Spleen (tissue), 11 donors: ENCODE data around the gene PTTG1IP. TPM values are rescaled to one million over a fixed set of nuclear protein-coding genes. Genes with fewer than 3 reads are reported as not detected.

Source experiments
- DNase-seq: peaks from one replicate; pipeline ENCODE4 v3.0.0-alpha.2; 2020
- H3K27ac ChIP-seq, 8 donors: fragments of 200-600 bp; sonication (generic) in 7 of 8; 1 replicate in 4 of 8; 2 replicates in 4 of 8; pipeline versions ENCODE4 v1.5.0 to v1.8.0; 2016 to 2021; ENCODE audit warnings: inconsistent platforms in 4 of 8, mild to moderate bottlenecking in 4 of 8, moderate library complexity in 1 of 8
- H3K27me3 ChIP-seq, 7 donors: fragments of 200-600 bp; sonication (generic) in 6 of 7; replicated peaks in 1 of 7; 1 replicate in 4 of 7; 2 replicates in 3 of 7; pipeline versions ENCODE4 v1.5.0 to v1.8.0; 2016 to 2021; ENCODE audit warnings: inconsistent platforms in 3 of 7, mild to moderate bottlenecking in 1 of 7
- H3K36me3 ChIP-seq, 6 donors: fragments of 200-600 bp; sonication (generic) in 5 of 6; 1 replicate in 4 of 6; 2 replicates in 2 of 6; pipeline versions ENCODE4 v1.5.0 to v1.8.0; 2016 to 2021; ENCODE audit warnings: inconsistent platforms in 2 of 6
- H3K4me1 ChIP-seq, 6 donors: fragments of 200-600 bp; sonication (generic) in 5 of 6; 1 replicate in 3 of 6; 2 replicates in 3 of 6; pipeline versions ENCODE4 v1.5.0 to v1.8.0; 2016 to 2021; ENCODE audit warnings: inconsistent platforms in 3 of 6
- H3K4me3 ChIP-seq, 8 donors: fragments of 200-600 bp; sonication (generic) in 7 of 8; 1 replicate in 4 of 8; 2 replicates in 4 of 8; pipeline versions ENCODE4 v1.5.0 to v1.8.0; 2016 to 2021; ENCODE audit warnings: inconsistent platforms in 4 of 8, mild to moderate bottlenecking in 4 of 8, moderate library complexity in 2 of 8
- H3K9me3 ChIP-seq, 8 donors: fragments of 200-600 bp; sonication (generic) in 7 of 8; 1 replicate in 4 of 8; 2 replicates in 4 of 8; pipeline versions ENCODE4 v1.5.0 to v1.8.0; 2016 to 2021; ENCODE audit warnings: inconsistent platforms in 4 of 8
- POLR2A ChIP-seq, 3 donors: fragments of 450-650 bp; IDR thresholded peaks; one replicate each; pipeline ENCODE4 v1.5.1; 2017; ENCODE audit warnings: antibody characterized with exemption in 3 of 3, mild to moderate bottlenecking in 1 of 3
- POLR2AphosphoS5 ChIP-seq, 3 donors: sonication (generic); formaldehyde crosslinking; IDR thresholded peaks; one replicate each; pipeline ENCODE4 v1.5.1; 2017; ENCODE audit warnings: antibody characterized with exemption in 3 of 3
- WGBS, 5 donors: extraction: QIAGEN DNeasy Blood & Tissue Kit in 3 of 5; methylation state at CpG; one replicate each; pipeline versions ENCODE4 v1.1.5 to v1.1.7; 2013 to 2018; 5-methylcytosine and 5-hydroxymethylcytosine counted together
- intact Hi-C: fragments of 100-400 bp; cut with DNase I; formaldehyde crosslinking; loops from one replicate; pipeline ENCODE4 v1.15.0; 2023; ENCODE audit warnings: low total_unique reads
- polyA plus RNA-seq, 3 donors: library from polyadenylated mRNA; stranded (reverse); fragments of 200-250 nt; gene quantifications; one replicate each; pipeline ENCODE4 v1.2.1, GENCODE V29; 2013
- total RNA-seq, 7 donors: library from RNA; depleted of rRNA in 3 of 7; stranded (reverse); fragments of >200 nt in 3 of 7; fragmentation: NEBNext Ultra II Directional in 4 of 7; extraction: Animal tissue kit (Norgen Biotek cat#: 25700) in 4 of 7; gene quantifications; one replicate each; pipeline versions ENCODE4 v1.1.0 to v1.2.1, GENCODE V29; 2016 to 2021
- TF ChIP-seq, protein P1 (sequence below), 11 experiments: fragments of 200-600 bp in 7 of 11; fragments of 450-650 bp in 4 of 11; sonication (generic) in 4 of 11; IDR thresholded peaks in 8 of 11; conservative IDR thresholded peaks in 3 of 11; 1 replicate in 7 of 11; 2 replicates in 4 of 11; pipeline versions ENCODE4 v1.4.0 to v1.8.0; 2016 to 2021; ENCODE audit warnings: antibody characterized with exemption in 11 of 11, inconsistent platforms in 4 of 11, mild to moderate bottlenecking in 1 of 11
- donor health status: healthy with polysubstance abuse.
- donor health status: DM: no; HTN: no; CAD: no; lungs with moderate emphysema.
- donor health status: DM: no; HTN: no; CAD: no.
- donor health status: Bipolar disorder and iron deficiency.
- donor health status: healthy.
- donor health status: DM: no; HTN: no; CAD: no.
- donor health status: DM: yes; HTN: yes; CAD: no.

Gene PTTG1IP
- total and polyA plus RNA-seq, 10 donors = 57.6 to 189 (median 135) TPM

DNA sequence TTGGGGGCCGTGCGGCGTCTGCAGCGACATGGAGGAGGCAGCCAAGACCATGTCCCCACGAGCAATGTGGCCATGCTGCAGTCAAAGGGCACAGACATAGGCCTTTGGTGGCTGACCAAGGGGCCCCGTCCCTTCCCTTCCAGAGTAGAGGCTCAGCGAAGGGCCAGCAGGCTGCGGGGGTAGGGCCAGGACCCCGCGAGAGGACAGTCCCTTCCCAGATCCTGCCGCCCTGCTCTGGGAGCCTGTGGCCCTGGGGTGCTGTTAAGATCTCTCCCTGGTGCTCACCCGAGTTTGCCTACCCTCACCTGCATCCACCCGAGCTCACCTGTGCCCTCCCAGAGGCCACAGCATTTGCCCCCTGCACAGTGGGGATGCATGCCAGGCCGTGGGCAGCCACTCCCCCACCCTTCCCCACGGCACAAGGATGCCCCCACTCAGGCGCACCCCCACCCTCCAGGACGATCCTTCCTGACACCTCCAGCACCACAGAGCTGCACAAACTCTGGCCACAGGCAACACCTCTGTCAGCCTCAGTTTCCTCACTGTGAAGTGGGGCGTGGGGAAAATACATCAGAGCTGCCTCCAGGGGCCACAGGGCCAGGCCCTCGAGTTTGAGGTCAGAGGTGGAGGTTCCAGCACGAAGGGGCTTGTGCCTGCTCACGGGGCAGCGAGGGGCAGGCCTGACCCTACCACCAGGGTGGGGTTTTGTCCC is 31.7 kb upstream of the PTTG1IP start:
- WGBS, 5 donors = 86 to 96% (median 91%) methylated on average over 12 to 22 of the region's 22 CpGs
- peak; percentile 73 for DNase-seq

DNA sequence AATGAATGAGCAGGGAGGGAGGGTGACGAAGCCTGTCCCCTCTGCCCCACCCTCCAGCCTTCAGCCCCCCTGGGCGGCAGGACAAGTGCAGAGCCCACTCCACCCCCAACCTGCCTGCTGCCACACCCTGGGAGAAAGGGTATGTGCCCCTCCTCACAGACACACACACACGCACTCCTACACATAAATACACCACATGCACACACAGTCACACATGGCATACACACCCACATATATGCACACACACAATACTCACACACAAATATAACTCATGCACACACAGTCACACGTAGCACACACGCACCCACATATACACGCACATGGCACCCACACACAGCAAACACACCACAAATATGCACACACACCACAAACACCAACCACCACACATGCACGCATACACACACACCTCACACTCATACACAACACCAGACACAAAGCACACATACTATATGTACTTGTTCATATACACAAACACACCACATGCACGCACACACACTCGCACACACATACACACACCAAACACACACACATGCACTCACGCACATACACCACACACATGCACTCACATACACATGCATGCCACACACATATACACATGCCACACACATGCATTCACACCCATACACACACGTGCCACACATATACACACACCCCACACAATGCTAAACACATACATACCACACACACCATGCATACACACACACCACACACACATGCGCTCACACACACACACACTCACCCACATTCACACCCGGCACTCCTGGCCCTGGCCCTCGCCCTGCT is 30.8 kb upstream of the PTTG1IP start:
- peak; percentile 27 for DNase-seq
- intact Hi-C loops = no loop called here
- Histone ChIP-seq H3K36me3 (peaks cover 0 to 98% (median 68%) of the 10 kb centered on the region in 6 donors), H3K27me3 (no peaks in the 10 kb centered on the region), H3K4me3 (no peak overlapping the region), H3K4me1 (peaks cover 0 to 84% (median 52%) of the 10 kb centered on the region in 6 donors), H3K9me3 (no peaks in the 10 kb centered on the region), H3K27ac (peak overlapping the region in 2 of 8 donors; percentile 96 to 97)
- no peak for TF ChIP-seq POLR2A (IDR thresholded peaks at IDR 0.05)
- 92 to 99% (median 96%) methylated on average over 14 of the region's 14 CpGs for WGBS, 5 donors

More for the DNA sequence above, 31.7 kb upstream of the PTTG1IP start:
- peak in 1 of 3 donors; percentile 11 for TF ChIP-seq POLR2AphosphoS5 (IDR thresholded peaks at IDR 0.05)
- TF ChIP-seq, protein P1, sequence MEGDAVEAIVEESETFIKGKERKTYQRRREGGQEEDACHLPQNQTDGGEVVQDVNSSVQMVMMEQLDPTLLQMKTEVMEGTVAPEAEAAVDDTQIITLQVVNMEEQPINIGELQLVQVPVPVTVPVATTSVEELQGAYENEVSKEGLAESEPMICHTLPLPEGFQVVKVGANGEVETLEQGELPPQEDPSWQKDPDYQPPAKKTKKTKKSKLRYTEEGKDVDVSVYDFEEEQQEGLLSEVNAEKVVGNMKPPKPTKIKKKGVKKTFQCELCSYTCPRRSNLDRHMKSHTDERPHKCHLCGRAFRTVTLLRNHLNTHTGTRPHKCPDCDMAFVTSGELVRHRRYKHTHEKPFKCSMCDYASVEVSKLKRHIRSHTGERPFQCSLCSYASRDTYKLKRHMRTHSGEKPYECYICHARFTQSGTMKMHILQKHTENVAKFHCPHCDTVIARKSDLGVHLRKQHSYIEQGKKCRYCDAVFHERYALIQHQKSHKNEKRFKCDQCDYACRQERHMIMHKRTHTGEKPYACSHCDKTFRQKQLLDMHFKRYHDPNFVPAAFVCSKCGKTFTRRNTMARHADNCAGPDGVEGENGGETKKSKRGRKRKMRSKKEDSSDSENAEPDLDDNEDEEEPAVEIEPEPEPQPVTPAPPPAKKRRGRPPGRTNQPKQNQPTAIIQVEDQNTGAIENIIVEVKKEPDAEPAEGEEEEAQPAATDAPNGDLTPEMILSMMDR (IDR thresholded peaks at IDR 0.05 in 8 of 11, conservative IDR thresholded peaks at IDR 0.05 in 3 of 11) = no peak
- Histone ChIP-seq H3K27me3 (no peaks in the 10 kb centered on the region), H3K4me1 (peaks cover 3 to 93% (median 59%) of the 10 kb centered on the region in 6 donors), H3K4me3 (no peak overlapping the region), H3K36me3 (peaks cover 0 to 98% (median 63%) of the 10 kb centered on the region in 6 donors), H3K9me3 (no peaks in the 10 kb centered on the region), H3K27ac (peak overlapping the region in 3 of 8 donors; percentile 93 to 97 (median 96))
- intact Hi-C loops = no loop called here

DNA sequence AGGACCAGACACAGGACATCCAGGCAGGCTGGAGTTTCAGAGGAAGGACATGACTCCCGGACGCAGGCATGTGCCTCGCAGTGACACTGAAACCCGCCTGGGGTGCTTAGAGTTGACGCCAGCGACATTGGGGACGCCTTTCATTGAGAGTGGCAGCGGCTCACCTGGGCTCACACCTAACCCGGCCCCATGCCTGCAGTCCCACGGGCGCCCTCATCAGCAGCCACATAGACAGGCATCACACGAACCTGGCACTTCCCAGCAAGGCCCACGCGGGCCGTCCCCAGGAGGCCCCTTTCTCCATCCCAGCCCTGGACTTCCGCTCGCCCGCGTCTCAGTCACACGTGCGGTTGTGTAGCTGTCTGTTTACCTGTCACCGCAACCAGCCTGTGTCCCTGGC is 30.2 kb upstream of the PTTG1IP start:
- peak; percentile 74 for DNase-seq

DNA sequence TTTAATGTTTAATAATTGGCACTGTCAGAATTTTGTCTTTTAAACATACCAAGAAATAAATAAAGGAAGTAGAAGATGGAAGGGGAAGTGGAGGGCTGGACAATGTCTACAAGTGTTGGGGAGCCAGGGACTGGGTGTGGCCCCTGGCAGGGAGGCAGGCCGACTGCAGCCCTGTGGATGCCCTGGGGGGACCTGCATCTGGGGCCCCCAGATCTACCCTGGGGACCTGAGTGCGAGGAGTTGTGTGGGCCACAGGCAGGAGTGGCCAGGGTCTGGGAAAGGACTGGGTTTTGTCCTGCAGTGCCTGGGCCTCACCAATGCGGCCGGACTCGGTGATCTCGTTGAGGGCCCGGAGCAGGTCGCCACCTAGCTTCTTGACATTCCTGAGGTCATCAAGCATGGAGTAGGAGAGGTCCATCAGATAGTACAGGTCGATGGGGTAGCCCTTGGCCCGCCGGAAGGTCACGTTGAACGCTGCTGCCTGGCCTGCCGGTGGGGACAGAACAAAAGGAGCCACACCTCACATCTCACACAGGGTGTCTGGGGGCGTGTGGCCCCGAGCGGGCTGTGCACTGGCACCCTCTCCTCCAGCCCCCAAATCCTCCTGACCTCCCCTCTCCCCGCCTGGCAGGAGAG is 29.7 kb upstream of the PTTG1IP start:
- WGBS, 5 donors = 83 to 92% (median 87%) methylated on average over 12 to 18 of the region's 18 CpGs
- intact Hi-C loops = no loop called here
- DNase-seq = peak; percentile 79
- H3K36me3 ChIP-seq = peaks cover 0 to 100% (median 75%) of the 10 kb centered on the region in 6 donors
- peaks cover 0 to 83% (median 42%) of the 10 kb centered on the region in 6 donors for H3K4me1 ChIP-seq
- peak overlapping the region in 3 of 8 donors; percentile 50 to 96 (median 72) for H3K27ac ChIP-seq
- TF ChIP-seq POLR2AphosphoS5 (IDR thresholded peaks at IDR 0.05) (peak in 1 of 3 donors; percentile 42), POLR2A (IDR thresholded peaks at IDR 0.05) (no peak)
- no peaks in the 10 kb centered on the region for H3K27me3 ChIP-seq
- H3K9me3 ChIP-seq = no peaks in the 10 kb centered on the region
- no peak overlapping the region for H3K4me3 ChIP-seq

More for the DNA sequence above, 30.2 kb upstream of the PTTG1IP start:
- H3K4me1 ChIP-seq = peaks cover 0 to 83% (median 45%) of the 10 kb centered on the region in 6 donors
- no peak overlapping the region for H3K4me3 ChIP-seq
- peak in 1 of 3 donors; percentile 26 for TF ChIP-seq POLR2AphosphoS5 (IDR thresholded peaks at IDR 0.05)
- TF ChIP-seq POLR2A (IDR thresholded peaks at IDR 0.05) = no peak
- H3K9me3 ChIP-seq = no peaks in the 10 kb centered on the region
- peak overlapping the region in 3 of 8 donors; percentile 50 to 96 (median 72) for H3K27ac ChIP-seq
- H3K27me3 ChIP-seq = no peaks in the 10 kb centered on the region
- 92 to 96% (median 93%) methylated on average over 22 of the region's 22 CpGs for WGBS, 5 donors
- H3K36me3 ChIP-seq = peaks cover 0 to 98% (median 71%) of the 10 kb centered on the region in 6 donors
- intact Hi-C loops = no loop called here

DNA sequence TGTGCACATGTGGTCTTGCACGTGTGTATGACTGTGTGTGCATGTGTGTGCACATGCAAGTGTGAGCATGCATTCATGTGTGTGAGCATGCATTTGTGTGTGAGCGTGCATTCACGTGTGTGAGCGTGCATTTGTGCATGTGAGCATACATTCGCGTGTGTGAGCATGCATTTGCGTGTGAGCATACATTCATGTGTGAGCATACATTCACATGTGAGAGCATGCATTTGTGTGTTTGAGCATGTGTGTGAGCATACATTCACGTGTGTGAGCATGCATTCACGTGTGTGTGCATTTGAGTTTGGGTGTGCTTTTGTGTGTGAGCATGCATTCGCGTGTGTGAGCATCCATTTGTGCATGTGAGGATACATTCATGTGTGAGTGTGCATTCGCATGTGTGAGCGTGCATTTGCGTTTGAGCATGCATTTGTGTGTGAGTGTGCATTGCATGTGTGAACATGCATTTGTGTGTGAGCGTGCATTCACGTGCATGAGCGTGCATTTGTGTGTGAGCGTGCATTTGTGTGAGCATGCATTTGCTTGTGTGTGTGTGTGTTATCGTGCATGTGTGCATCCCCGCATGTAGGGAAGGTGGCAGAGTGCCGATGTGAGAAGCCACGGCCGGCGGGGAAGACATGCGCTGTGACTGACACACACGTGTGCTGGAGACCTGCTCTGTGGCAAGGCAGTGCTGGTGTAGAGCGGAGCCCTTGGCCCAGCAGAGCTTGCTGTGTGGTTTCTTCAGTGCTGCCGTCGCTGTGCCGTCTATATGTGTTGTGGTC is 29.0 kb upstream of the PTTG1IP start:
- TF ChIP-seq, protein P1 (IDR thresholded peaks at IDR 0.05 in 8 of 11, conservative IDR thresholded peaks at IDR 0.05 in 3 of 11) = no peak
- peak; percentile 5 to 70 (median 24) for TF ChIP-seq POLR2AphosphoS5 (IDR thresholded peaks at IDR 0.05)
- Histone ChIP-seq H3K4me1 (peaks cover 4 to 83% (median 42%) of the 10 kb centered on the region in 6 donors), H3K36me3 (peaks cover 0 to 100% (median 81%) of the 10 kb centered on the region in 6 donors), H3K4me3 (no peak overlapping the region), H3K27me3 (no peaks in the 10 kb centered on the region), H3K27ac (peak overlapping the region in 2 of 8 donors; percentile 72 to 96), H3K9me3 (no peaks in the 10 kb centered on the region)
- WGBS, 5 donors = 89 to 94% (median 93%) methylated on average over 30 of the region's 30 CpGs
- DNase-seq = peak; percentile 76
- intact Hi-C loops = no loop called here
